Fibroblast of lung (primary cell): Measurements from ENCODE around the gene CLPTM1.
"Not testable (repeated sequence)": the region's sequence is repeated elsewhere in the genome, so short reads cannot be mapped to it uniquely, and the experiment has no call there.

Experiments used
- CTCF ChIP-seq, 2 donors: IDR thresholded peaks in 1 of 2; conservative IDR thresholded peaks in 1 of 2; 1 replicate in 1 of 2; 2 replicates in 1 of 2; pipeline ENCODE4 v1.5.1; 2011 to 2012; ENCODE audit warnings: low read length in 2 of 2, control low read depth in 1 of 2, inconsistent platforms in 1 of 2, low read depth in 1 of 2, mild to moderate bottlenecking in 1 of 2
- EZH2 ChIP-seq: IDR thresholded peaks from 2 replicates; pipeline ENCODE4 v1.5.1; 2012; ENCODE audit warnings: low read length, control low read depth, mild to moderate bottlenecking; ENCODE audit errors: missing control alignments

DNA sequence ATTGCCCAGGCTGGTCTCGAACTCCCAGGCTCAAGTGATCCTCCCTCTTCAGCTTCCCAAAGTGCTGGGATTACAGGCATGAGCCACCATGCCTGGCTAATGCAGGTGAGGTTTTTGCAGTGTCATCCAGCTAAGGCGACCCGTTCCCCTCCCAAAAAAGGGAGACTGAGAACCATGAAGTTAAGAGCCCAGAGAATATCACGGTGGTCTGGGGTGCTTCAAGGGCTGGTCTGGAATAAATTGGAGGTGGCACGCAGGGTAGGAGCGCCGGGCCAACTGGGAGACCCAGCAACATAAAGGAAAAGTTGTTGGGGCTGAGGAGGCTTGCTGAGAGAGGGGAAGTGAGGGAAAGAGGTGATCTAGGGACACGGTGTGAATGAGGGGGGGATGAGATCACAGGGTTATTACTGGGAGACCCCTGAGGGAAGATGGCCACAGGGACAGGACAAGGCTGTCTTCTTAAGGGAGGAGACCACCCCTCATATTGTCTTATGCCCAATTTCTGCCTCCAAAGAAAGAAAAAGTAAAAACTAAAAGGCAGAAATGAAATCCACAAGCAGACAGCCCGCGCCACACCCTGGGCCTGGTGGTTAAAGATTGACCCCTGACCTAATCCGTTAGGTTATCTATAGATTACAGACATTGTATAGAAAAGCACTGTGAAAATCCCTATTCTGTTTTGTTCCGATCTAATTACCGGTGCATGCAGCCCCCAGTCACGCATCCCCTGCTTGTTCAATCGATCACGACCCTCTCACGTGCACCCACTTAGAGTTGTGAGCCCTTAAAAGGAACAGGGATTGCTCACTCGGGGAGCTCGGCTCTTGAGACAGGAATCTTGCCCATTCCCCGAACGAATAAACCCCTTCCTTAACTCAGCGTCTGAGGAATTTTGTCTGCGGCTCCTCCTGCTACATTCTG, 41.4 kb upstream of the CLPTM1 start:
- not testable (repeated sequence) for TF ChIP-seq CTCF (conservative IDR thresholded peaks at IDR 0.05 in 1 of 2, IDR thresholded peaks at IDR 0.05 in 1 of 2; ENCODE audit: low read depth in 1 of 2, low read length in 2 of 2); EZH2
